HCT116 (cell line): ENCODE data around the gene KIF26A. TPM values are rescaled to one million over a fixed set of nuclear protein-coding genes. Genes with fewer than 3 reads are reported as not detected.

ENCODE experiments used
- ATAC-seq: fragments of 200-7000 bp; cut with Tn5 transposase; 2 replicates; pipeline ENCODE4 v1.9.1; 2020; ENCODE audit warnings: mild to moderate bottlenecking, moderate library complexity
- BruUV-seq: library from RNA; stranded (reverse); fragments of 400-500 nt; replicated peaks from 2 replicates; lab custom pipeline; 2021; lab: Mats Ljungman, UMichigan
- CTCF ChIA-PET: fragments of 300-600 bp; sonication (Branson Sonifier 250); formaldehyde crosslinking; loops from one replicate; lab custom pipeline; 2021; ENCODE audit warnings: antibody characterized with exemption; lab: Charles Lee
- POLR2A ChIA-PET: fragments of 300-600, 350-600 bp; sonication (Branson Sonifier 250); formaldehyde crosslinking; loops from one replicate; lab custom pipeline; 2021; ENCODE audit warnings: antibody characterized with exemption; lab: Charles Lee
- RAD21 ChIA-PET, 2 experiments: fragments of 300-600 bp; sonication (Branson Sonifier 250); formaldehyde crosslinking; loops; one replicate each; lab custom pipeline; 2023; ENCODE audit warnings: low total read pairs in 2 of 2; ENCODE audit not compliant: uncharacterized antibody in 2 of 2, unreplicated experiment in 2 of 2, low non-redundant PET in 1 of 2; lab: Charles Lee
- DNase-seq: peaks from one replicate; pipeline ENCODE4 v3.0.0-alpha.2; 2010; ENCODE audit warnings: low read depth, low spot score
- H2AFZ ChIP-seq: fragments of 200-600 bp; shearing (Covaris generic), sonication (generic); 2 replicates; pipeline ENCODE4 v1.6.1; 2017; ENCODE audit warnings: low read depth, mixed run types, mixed read lengths, antibody characterized with exemption, low read length; ENCODE audit not compliant: poor library complexity, severe bottlenecking
- H3K27ac ChIP-seq: 2 replicates; pipeline ENCODE4 v1.5.1; 2012; ENCODE audit warnings: low read depth, low read length
- H3K27me3 ChIP-seq: fragments of 200-600 bp; sonication (generic); 2 replicates; pipeline ENCODE4 v1.6.1; 2016; ENCODE audit warnings: mixed run types, low read length, mixed read lengths; ENCODE audit not compliant: insufficient read depth
- H3K36me3 ChIP-seq, 2 experiments: fragments of 200-500 bp in 1 of 2; fragments of 200-600 bp in 1 of 2; sonication (Bioruptor generic) in 1 of 2; sonication (generic) in 1 of 2; 2 replicates each; pipeline versions ENCODE4 v1.5.1 to v1.6.1; 2014 to 2016; ENCODE audit warnings: low read length in 2 of 2, inconsistent platforms in 1 of 2, mixed read lengths in 1 of 2, mixed run types in 1 of 2; ENCODE audit not compliant: insufficient read depth in 2 of 2, control insufficient read depth in 1 of 2
- H3K4me1 ChIP-seq, 2 experiments: fragments of 200-600 bp in 1 of 2; sonication (generic) in 1 of 2; 2 replicates each; pipeline versions ENCODE4 v1.5.1 to v1.6.1; 2012 to 2017; ENCODE audit warnings: low read length in 2 of 2, inconsistent platforms in 1 of 2, mild to moderate bottlenecking in 1 of 2, mixed read lengths in 1 of 2, mixed run types in 1 of 2, moderate library complexity in 1 of 2; ENCODE audit not compliant: insufficient read depth in 2 of 2, control insufficient read depth in 1 of 2
- H3K4me2 ChIP-seq: fragments of 200-600 bp; sonication (generic); 2 replicates; pipeline ENCODE4 v1.6.1; 2017; ENCODE audit warnings: mixed run types, low read length, mixed read lengths
- H3K4me3 ChIP-seq, 2 experiments: fragments of 200-600 bp in 1 of 2; sonication (generic) in 1 of 2; replicated peaks in 1 of 2; 2 replicates each; pipeline ENCODE4 v1.5.1; 2011 to 2016; ENCODE audit warnings: low read length in 2 of 2, control low read depth in 1 of 2, low read depth in 1 of 2, mild to moderate bottlenecking in 1 of 2, mixed read lengths in 1 of 2, mixed run types in 1 of 2
- H3K79me2 ChIP-seq: fragments of 200-600 bp; sonication (generic); 2 replicates; pipeline ENCODE4 v1.6.1; 2017; ENCODE audit warnings: mild to moderate bottlenecking, mixed run types, low read length, moderate library complexity, mixed read lengths; ENCODE audit not compliant: insufficient read depth
- H3K9ac ChIP-seq: fragments of 200-600 bp; sonication (generic); 2 replicates; pipeline ENCODE4 v1.6.1; 2016; ENCODE audit warnings: low read length, mixed read lengths
- H3K9me2 ChIP-seq: fragments of 200-600 bp; sonication (generic), shearing (Covaris generic); 2 replicates; pipeline ENCODE4 v1.6.1; 2017; ENCODE audit warnings: mixed run types, mild to moderate bottlenecking, moderate library complexity; ENCODE audit not compliant: insufficient read depth
- H3K9me3 ChIP-seq, 2 experiments: fragments of 200-500 bp in 1 of 2; fragments of 200-600 bp in 1 of 2; sonication (Bioruptor generic) in 1 of 2; sonication (generic) in 1 of 2; 2 replicates each; pipeline ENCODE4 v1.6.1; 2014 to 2017; ENCODE audit warnings: low read length in 2 of 2, mixed read lengths in 2 of 2, inconsistent platforms in 1 of 2, low read depth in 1 of 2, mild to moderate bottlenecking in 1 of 2, mixed run types in 1 of 2, moderate library complexity in 1 of 2; ENCODE audit not compliant: control insufficient read depth in 1 of 2, insufficient read depth in 1 of 2
- H4K20me1 ChIP-seq: fragments of 200-600 bp; sonication (generic), shearing (Covaris generic); 2 replicates; pipeline ENCODE4 v1.6.1; 2017; ENCODE audit warnings: mixed run types, mild to moderate bottlenecking, moderate library complexity; ENCODE audit not compliant: insufficient read depth
- ATF3 ChIP-seq: IDR thresholded peaks from 2 replicates; pipeline ENCODE4 v1.6.1; 2012
- CTCF ChIP-seq, 3 experiments: fragments of 200-600 bp in 1 of 3; sonication (generic) in 1 of 3; IDR thresholded peaks in 2 of 3; conservative IDR thresholded peaks in 1 of 3; 2 replicates each; pipeline ENCODE4 v1.5.1; 2012 to 2017; ENCODE audit warnings: low read depth in 2 of 3, low read length in 2 of 3, antibody characterized with exemption in 1 of 3, borderline replicate concordance in 1 of 3, control low read depth in 1 of 3, mild to moderate bottlenecking in 1 of 3, mixed read lengths in 1 of 3, mixed run types in 1 of 3, moderate library complexity in 1 of 3; ENCODE audit not compliant: insufficient read depth in 1 of 3
- EGR1 ChIP-seq: IDR thresholded peaks from 2 replicates; pipeline ENCODE4 v1.6.1; 2012; ENCODE audit warnings: low read depth
- EZH2phosphoT487 ChIP-seq: fragments of 200-600 bp; IDR thresholded peaks from 2 replicates; pipeline ENCODE4 v1.6.1; 2018; ENCODE audit warnings: antibody characterized with exemption, borderline replicate concordance
- JUND ChIP-seq: IDR thresholded peaks from 2 replicates; pipeline ENCODE4 v1.6.1; 2012
- MAX ChIP-seq: IDR thresholded peaks from 2 replicates; pipeline ENCODE4 v1.6.1; 2012
- POLR2AphosphoS5 ChIP-seq: IDR thresholded peaks from 2 replicates; pipeline ENCODE4 v1.6.1; 2011; ENCODE audit warnings: mild to moderate bottlenecking, low read depth, low read length, moderate library complexity
- RAD21 ChIP-seq: IDR thresholded peaks from 2 replicates; pipeline ENCODE4 v1.6.1; 2012; ENCODE audit warnings: low read depth, mild to moderate bottlenecking
- SRF ChIP-seq: IDR thresholded peaks from 2 replicates; pipeline ENCODE4 v1.6.1; 2012; ENCODE audit warnings: low read depth
- TCF7L2 ChIP-seq: IDR thresholded peaks from 2 replicates; pipeline ENCODE4 v1.7.0; 2011; ENCODE audit warnings: borderline replicate concordance, inconsistent platforms; ENCODE audit not compliant: insufficient read depth, insufficient read length; ENCODE audit errors: extremely low read depth
- YY1 ChIP-seq: IDR thresholded peaks from 2 replicates; pipeline ENCODE4 v1.6.1; 2011; ENCODE audit warnings: low read length, low read depth, moderate library complexity, mild to moderate bottlenecking; ENCODE audit not compliant: insufficient replicate concordance; ENCODE audit errors: extremely low read depth
- ZBTB33 ChIP-seq: IDR thresholded peaks from 2 replicates; pipeline ENCODE4 v1.6.1; 2011; ENCODE audit warnings: mild to moderate bottlenecking, low read length, moderate library complexity; ENCODE audit not compliant: insufficient replicate concordance; ENCODE audit errors: extremely low read depth
- ZNF274 ChIP-seq: fragments of 200-500 bp; sonication (Bioruptor generic); IDR thresholded peaks from 2 replicates; pipeline ENCODE4 v1.6.1; 2014; ENCODE audit warnings: mild to moderate bottlenecking, low read depth, low read length, inconsistent platforms
- intact Hi-C: fragments of 100-400 bp; cut with micrococcal nuclease; formaldehyde crosslinking; loops from 2 replicates; pipeline ENCODE4 v1.10.0; 2022
- total RNA-seq: library from RNA; stranded (reverse); gene quantifications from one replicate; pipeline ENCODE4 v1.2.1, GENCODE V29; 2021; ENCODE audit not compliant: unreplicated experiment

Gene KIF26A
- total RNA-seq, 1 experiment from 2014 or later, result 10.2 TPM

GRCh38 chr14:104187931-104188726 is 49.7 kb downstream of the KIF26A start:
- CTCF ChIA-PET, result no interaction called here
- DNase-seq, result no peak

More at GRCh38 chr14:104187931-104188726, 49.7 kb downstream of the KIF26A start:
- Histone ChIP-seq H3K27me3 (no peaks in the 10 kb centered on the region), H4K20me1 (no peaks in the 10 kb centered on the region), H3K79me2 (no peaks in the 10 kb centered on the region), H2AFZ (no peak overlapping the region), H3K4me1 (no peaks in the 10 kb centered on the region), H3K27ac (no peak overlapping the region), H3K9me3 (no peaks in the 10 kb centered on the region), H3K9me2 (no peaks in the 10 kb centered on the region), H3K4me2 (no peak overlapping the region), H3K9ac (no peak overlapping the region), H3K4me3 (no peak overlapping the region), H3K36me3 (no peaks in the 10 kb centered on the region)
- no TSS peak for BruUV-seq
- TF ChIP-seq EGR1, result no peak
- TF ChIP-seq ATF3, result no peak
- TF ChIP-seq ZNF274, result no peak
- TF ChIP-seq EZH2phosphoT487, result no peak
- no peak for TF ChIP-seq SRF
- TF ChIP-seq JUND, result no peak
- TF ChIP-seq POLR2AphosphoS5, result no peak
- no peak for TF ChIP-seq CTCF (IDR thresholded peaks at IDR 0.05 in 2 of 3, conservative IDR thresholded peaks at IDR 0.05 in 1 of 3; ENCODE audit: borderline replicate concordance in 1 of 3, insufficient read depth in 1 of 3, low read depth in 2 of 3, low read length in 2 of 3)
- TF ChIP-seq TCF7L2, result no peak
- no peak for TF ChIP-seq MAX
- no peak for TF ChIP-seq YY1
- TF ChIP-seq RAD21, result no peak
- no peak for TF ChIP-seq ZBTB33
- intact Hi-C loops, result no loop called here
- ChIA-PET POLR2A (no interaction called here), RAD21 (no interaction called here)
- ATAC-seq, result no peak
